K562 (cell line): Measurements from ENCODE around the gene WFIKKN1. TPM values are rescaled to one million over a fixed set of nuclear protein-coding genes. Genes with fewer than 3 reads are reported as not detected.

ENCODE experiments used
- ATAC-seq: fragments of 200-7000 bp; cut with Tn5 transposase; 3 replicates; pipeline ENCODE4 v1.9.1; 2020; ENCODE audit warnings: moderate library complexity
- BruUV-seq: library from RNA; stranded (reverse); fragments of 400-500 nt; replicated peaks from 2 replicates; lab custom pipeline; 2021; lab: Mats Ljungman, UMichigan
- CTCF ChIA-PET: fragments of 300-600 bp; formaldehyde crosslinking; extraction: SDS; loops from one replicate; lab custom pipeline; 2021; ENCODE audit warnings: low intra/inter-chr PET ratio; lab: Yijun Ruan, JAX
- POLR2A ChIA-PET: fragments of 300-600, 350-650 bp; sonication (Branson Sonifier 250); formaldehyde crosslinking; extraction: SDS; loops from one replicate; lab custom pipeline; 2021; ENCODE audit warnings: antibody characterized with exemption, inconsistent platforms; lab: Yijun Ruan, JAX
- DNase-seq, 4 experiments: peaks; one replicate each; pipeline versions ENCODE4 v3.0.0 to v3.0.0-alpha.2; 2011 to 2018; ENCODE audit warnings: low spot score in 3 of 4, mixed read lengths in 3 of 4; ENCODE audit errors: extremely low read depth in 1 of 4
- FAIRE-seq: peaks from 2 replicates; lab custom pipeline; 2011; peaks lifted over from hg19 to GRCh38; lab: Jason Lieb, UNC
- H2AFZ ChIP-seq: 2 replicates; pipeline ENCODE4 v1.6.0; 2011; ENCODE audit warnings: low read depth, low read length, control low read depth, inconsistent platforms
- H3K27ac ChIP-seq: fragments of 200-600 bp; 3 replicates; pipeline ENCODE4 v1.8.0; 2011; ENCODE audit warnings: low read depth, mild to moderate bottlenecking, control low read depth, inconsistent platforms, low read length, moderate library complexity, mixed read lengths; ENCODE audit errors: extremely low read depth
- H3K27me3 ChIP-seq, 2 experiments: fragments of 300-600 bp in 1 of 2; 2 replicates in 1 of 2; 3 replicates in 1 of 2; pipeline versions ENCODE4 v1.6.0 to v1.8.0; 2011; ENCODE audit warnings: inconsistent platforms in 2 of 2, low read length in 2 of 2, mild to moderate bottlenecking in 1 of 2, mixed read lengths in 1 of 2, moderate library complexity in 1 of 2; ENCODE audit not compliant: control insufficient read depth in 2 of 2, insufficient read depth in 2 of 2
- H3K36me3 ChIP-seq: fragments of 300-600 bp; 3 replicates; pipeline ENCODE4 v1.8.0; 2011; ENCODE audit warnings: mild to moderate bottlenecking, low read length, inconsistent platforms; ENCODE audit not compliant: control insufficient read depth, insufficient read depth
- H3K4me1 ChIP-seq, 2 experiments: fragments of 200-600 bp in 1 of 2; replicated peaks in 1 of 2; 2 replicates in 1 of 2; 3 replicates in 1 of 2; pipeline versions ENCODE4 v1.5.1 to v1.8.0; 2011; ENCODE audit warnings: inconsistent platforms in 2 of 2, low read length in 2 of 2, mild to moderate bottlenecking in 1 of 2, mixed read lengths in 1 of 2, moderate library complexity in 1 of 2; ENCODE audit not compliant: control insufficient read depth in 2 of 2, insufficient read depth in 2 of 2
- H3K4me2 ChIP-seq: 2 replicates; pipeline ENCODE4 v1.6.1; 2011; ENCODE audit warnings: low read length, control low read depth, inconsistent platforms, mixed read lengths; ENCODE audit not compliant: insufficient read depth
- H3K4me3 ChIP-seq: fragments of 200-600 bp; sonication (generic), shearing (Covaris generic); 2 replicates; pipeline ENCODE4 v1.5.1; 2016; ENCODE audit warnings: control low read depth, inconsistent platforms
- H3K79me2 ChIP-seq: fragments of 200-600 bp; 3 replicates; pipeline ENCODE4 v1.8.0; 2011; ENCODE audit warnings: low read length, inconsistent platforms; ENCODE audit not compliant: control insufficient read depth, insufficient read depth
- H3K9ac ChIP-seq, 2 experiments: 2 replicates each; pipeline versions ENCODE4 v1.6.0 to v1.6.1; 2011; ENCODE audit warnings: low read depth in 2 of 2, low read length in 2 of 2, control low read depth in 1 of 2, inconsistent platforms in 1 of 2, mild to moderate bottlenecking in 1 of 2, mixed read lengths in 1 of 2; ENCODE audit not compliant: insufficient read depth in 1 of 2
- H3K9me1 ChIP-seq: one replicate; pipeline ENCODE4 v1.6.0; 2011; ENCODE audit warnings: inconsistent platforms, mild to moderate bottlenecking, low read length, moderate library complexity; ENCODE audit not compliant: control insufficient read depth, insufficient read depth
- H3K9me3 ChIP-seq: replicated peaks from 2 replicates; pipeline ENCODE4 v1.5.1; 2011; ENCODE audit warnings: low read depth, low read length, inconsistent platforms; ENCODE audit not compliant: control insufficient read depth, insufficient read depth
- H4K20me1 ChIP-seq: replicated peaks from 2 replicates; pipeline ENCODE4 v1.6.1; 2011; ENCODE audit warnings: low read length, inconsistent platforms, mixed read lengths; ENCODE audit not compliant: control insufficient read depth, insufficient read depth
- BHLHE40 ChIP-seq: IDR thresholded peaks from 2 replicates; pipeline ENCODE4 v1.6.1; 2011; ENCODE audit warnings: low read length, improper control_type of control experiment
- CBFB ChIP-seq: sonication (generic); formaldehyde crosslinking; IDR thresholded peaks from 2 replicates; pipeline ENCODE4 v1.4.0; 2020; ENCODE audit warnings: mild to moderate bottlenecking, missing genetic modification reagents
- EGR1 ChIP-seq: fragments of 450-650 bp; conservative IDR thresholded peaks from 2 replicates; pipeline ENCODE4 v1.6.1; 2017; ENCODE audit warnings: mild to moderate bottlenecking
- EWSR1 ChIP-seq: fragments of 450-650 bp; IDR thresholded peaks from 2 replicates; pipeline ENCODE4 v1.6.1; 2018; ENCODE audit warnings: borderline replicate concordance, mild to moderate bottlenecking, low read depth, moderate library complexity; ENCODE audit not compliant: partially characterized antibody
- FIP1L1 ChIP-seq: fragments of 200-400 bp; formaldehyde crosslinking; IDR thresholded peaks from 2 replicates; pipeline ENCODE4 v1.6.1; 2018; ENCODE audit warnings: mild to moderate bottlenecking, low read depth, low read length; ENCODE audit not compliant: poor library complexity, severe bottlenecking
- HNRNPL ChIP-seq: fragments of 200-400 bp; formaldehyde crosslinking; IDR thresholded peaks from 2 replicates; pipeline ENCODE4 v1.6.1; 2017; ENCODE audit warnings: low read depth, mild to moderate bottlenecking, low read length
- KDM2B ChIP-seq: fragments of 250-450 bp; sonication (Bioruptor Pico); IDR thresholded peaks from 2 replicates; pipeline ENCODE4 v1.8.0; 2021; ENCODE audit warnings: mild to moderate bottlenecking, moderate library complexity
- MYNN ChIP-seq, 2 experiments: sonication (generic); formaldehyde crosslinking in 1 of 2; IDR thresholded peaks; 2 replicates each; pipeline versions ENCODE4 v1.5.0 to v1.6.1; 2016 to 2020; ENCODE audit warnings: antibody characterized with exemption in 1 of 2, missing genetic modification reagents in 1 of 2
- POLR2G ChIP-seq: fragments of 200-400 bp; formaldehyde crosslinking; IDR thresholded peaks from 2 replicates; pipeline ENCODE4 v1.6.1; 2017; ENCODE audit warnings: low read depth, mild to moderate bottlenecking, antibody characterized with exemption, low read length, moderate library complexity
- RBFOX2 ChIP-seq: fragments of 200-400 bp; formaldehyde crosslinking; IDR thresholded peaks from 2 replicates; pipeline ENCODE4 v1.6.1; 2017; ENCODE audit warnings: low read depth, mild to moderate bottlenecking, low read length, moderate library complexity
- RBM22 ChIP-seq: fragments of 200-400 bp; formaldehyde crosslinking; IDR thresholded peaks from 2 replicates; pipeline ENCODE4 v1.6.1; 2018; ENCODE audit warnings: low read length, low read depth; ENCODE audit not compliant: poor library complexity, severe bottlenecking
- RBM25 ChIP-seq: fragments of 200-400 bp; formaldehyde crosslinking; IDR thresholded peaks from 2 replicates; pipeline ENCODE4 v1.6.1; 2018; ENCODE audit warnings: low read length, low read depth, moderate library complexity; ENCODE audit not compliant: severe bottlenecking
- SAFB ChIP-seq: fragments of 200-400 bp; formaldehyde crosslinking; IDR thresholded peaks from 2 replicates; pipeline ENCODE4 v1.6.1; 2017; ENCODE audit warnings: low read depth, low read length, borderline replicate concordance
- TCF3 ChIP-seq: sonication (generic); formaldehyde crosslinking; IDR thresholded peaks from 2 replicates; pipeline ENCODE4 v1.4.0; 2020; ENCODE audit warnings: mild to moderate bottlenecking, missing genetic modification reagents
- ZBTB2 ChIP-seq: fragments of 450-650 bp; IDR thresholded peaks from 2 replicates; pipeline ENCODE4 v1.6.1; 2016; ENCODE audit warnings: antibody characterized with exemption
- ZNF507 ChIP-seq: conservative IDR thresholded peaks from 2 replicates; pipeline ENCODE4 v1.6.1; 2017; ENCODE audit warnings: missing genetic modification characterization, missing compliant biosample characterization
- WGBS: fragments of 100-300 bp; shearing (Covaris generic); methylation state at CpG from one replicate; pipeline ENCODE4 v1.1.6; 2016; ENCODE audit warnings: low coverage, mixed read lengths; ENCODE audit not compliant: insufficient coverage; ENCODE audit errors: missing lambda C conversion rate; 5-methylcytosine and 5-hydroxymethylcytosine counted together
- in situ Hi-C: fragments of 300-500 bp; cut with MboI; formaldehyde crosslinking; loops from 4 replicates; pipeline ENCODE4 v1.15.0; 2018; ENCODE audit warnings: inconsistent platforms, mixed read lengths
- intact Hi-C: fragments of 100-400 bp; cut with micrococcal nuclease; formaldehyde crosslinking; loops from 2 replicates; pipeline ENCODE4 v1.14.2; 2022
- polyA plus RNA-seq, 8 experiments: library from polyadenylated mRNA; depleted of rRNA in 4 of 8; stranded (reverse) in 5 of 8; unstranded in 3 of 8; fragments of >200 nt; fragmentation: Nextera tagmentation in 2 of 8; fragmentation: Illumina TruSeq in 1 of 8; extraction: Ambion mirVana in 2 of 8; extraction: Trizol in 1 of 8; gene quantifications; 2 replicates each; pipeline versions ENCODE4 v1.2.1 to v1.2.3, GENCODE V29; 2011 to 2014; ENCODE audit warnings: inconsistent platforms in 1 of 8, missing spikeins in 1 of 8
- total RNA-seq, 7 experiments: library from RNA; depleted of rRNA in 6 of 7; stranded (reverse); fragments of >200 nt in 6 of 7; fragmentation: Illumina TruSeq in 2 of 7; extraction: Trizol in 2 of 7; gene quantifications; 2 replicates each; pipeline versions ENCODE4 v1.2.1 to v1.2.3, GENCODE V29; 2011 to 2021; ENCODE audit warnings: low replicate concordance in 1 of 7
- TF ChIP-seq, protein P1 (sequence below): sonication (generic); formaldehyde crosslinking; IDR thresholded peaks from 2 replicates; pipeline ENCODE4 v1.8.0; 2022; ENCODE audit warnings: mild to moderate bottlenecking, missing genetic modification reagents
- TF ChIP-seq, protein P2 (sequence below): sonication (generic); formaldehyde crosslinking; IDR thresholded peaks from 2 replicates; pipeline ENCODE4 v1.9.0; 2022; ENCODE audit warnings: mild to moderate bottlenecking, missing genetic modification reagents

The WFIKKN1 gene
- total and polyA plus RNA-seq, 9 of the 15 experiments (the other 6 are each of a cell fraction or from before 2014, with no cell fraction given), result 0.14 to 1.1 (median 0.50) TPM; not detected in 4

- intact Hi-C loops (no loop called here), in situ Hi-C loops (no loop called here)
- Histone ChIP-seq H2AFZ (no peak overlapping the region), H3K27ac (peak overlapping the region; percentile 64; the same call in 2 of the 3 replicates), H3K4me2 (peak overlapping the region; percentile 35), H3K9ac (peak overlapping the region in 1 of 2 experiments; percentile 84; a peak in 2 of 4 replicates), H3K27me3 (no peaks in the 10 kb centered on the region), H3K4me1 (peaks cover 23 to 97% of the 10 kb centered on the region in 2 experiments), H3K4me3 (no peak overlapping the region), H3K36me3 (peaks cover 47% of the 10 kb centered on the region; the same call in 2 of the 3 replicates), H3K9me3 (no peaks in the 10 kb centered on the region), H3K9me1 (no peaks in the 10 kb centered on the region), H3K79me2 (peaks cover 10% of the 10 kb centered on the region), H4K20me1 (no peaks in the 10 kb centered on the region)
- FAIRE-seq (no peak), ATAC-seq (peak; percentile 46), DNase-seq (no peak)
- 36% methylated on average over 17 of the region's 29 CpGs for WGBS
- ChIA-PET CTCF (no interaction called here), POLR2A (interaction anchor here (0.8 to 1.0 kb wide), 2 partner anchors 8 to 55 kb away, joined by 3 to 6 read pairs; no protein-coding TSS in a partner anchor)
- no TSS peak for BruUV-seq
- peak; percentile 62 for TF ChIP-seq EGR1
- TF ChIP-seq TCF3 (CRISPR knock-in tag), result 0 out of 2 replicates have a peak, but pooled peaks have one; percentile 7
- TF ChIP-seq CBFB (CRISPR knock-in tag), result 0 out of 2 replicates have a peak, but pooled peaks have one; percentile 58
- TF ChIP-seq KDM2B (CRISPR knock-in tag), result no peak
- 0 out of 2 replicates have a peak, but pooled peaks have one; percentile 6 for TF ChIP-seq ZBTB2
- TF ChIP-seq RBM25, result no peak
- TF ChIP-seq HNRNPL, result peak; percentile 49; the same call in 1 of the 2 replicates
- peak; percentile 75 for TF ChIP-seq SAFB
- TF ChIP-seq MYNN (IDR thresholded peaks at IDR 0.05), result peak; percentile 11; the same call in 1 of the 2 replicates
- TF ChIP-seq MYNN (CRISPR knock-in tag; IDR thresholded peaks at IDR 0.05), result no peak
- TF ChIP-seq RBFOX2, result 0 out of 2 replicates have a peak, but pooled peaks have one; percentile 31
- peak; percentile 61 for TF ChIP-seq POLR2G
- TF ChIP-seq, protein P1, sequence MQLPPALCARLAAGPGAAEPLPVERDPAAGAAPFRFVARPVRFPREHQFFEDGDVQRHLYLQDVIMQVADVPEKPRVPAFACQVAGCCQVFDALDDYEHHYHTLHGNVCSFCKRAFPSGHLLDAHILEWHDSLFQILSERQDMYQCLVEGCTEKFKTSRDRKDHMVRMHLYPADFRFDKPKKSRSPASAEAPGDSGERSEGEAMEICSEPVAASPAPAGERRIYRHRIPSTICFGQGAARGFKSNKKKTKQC, result 0 out of 2 replicates have a peak, but pooled peaks have one; percentile 53
- TF ChIP-seq, protein P2, sequence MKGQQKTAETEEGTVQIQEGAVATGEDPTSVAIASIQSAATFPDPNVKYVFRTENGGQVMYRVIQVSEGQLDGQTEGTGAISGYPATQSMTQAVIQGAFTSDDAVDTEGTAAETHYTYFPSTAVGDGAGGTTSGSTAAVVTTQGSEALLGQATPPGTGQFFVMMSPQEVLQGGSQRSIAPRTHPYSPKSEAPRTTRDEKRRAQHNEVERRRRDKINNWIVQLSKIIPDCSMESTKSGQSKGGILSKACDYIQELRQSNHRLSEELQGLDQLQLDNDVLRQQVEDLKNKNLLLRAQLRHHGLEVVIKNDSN (CRISPR knock-in tag), result peak; percentile 54
- no peak for TF ChIP-seq ZNF507 (tag)
- peak; percentile 39; the same call in 1 of the 2 replicates for TF ChIP-seq BHLHE40
- TF ChIP-seq EWSR1, result no peak
- TF ChIP-seq FIP1L1, result peak; percentile 69
- peak; percentile 54 for TF ChIP-seq RBM22
Observed at GRCh38 chr16:630249-630814, 453 bp upstream of the WFIKKN1 start.
